ENCODE results near the gene XCL1.
"Not testable (repeated sequence)": the region's sequence is repeated elsewhere in the genome, so short reads cannot be mapped to it uniquely, and the experiment has no call there.

The XCL1 gene

DNA sequence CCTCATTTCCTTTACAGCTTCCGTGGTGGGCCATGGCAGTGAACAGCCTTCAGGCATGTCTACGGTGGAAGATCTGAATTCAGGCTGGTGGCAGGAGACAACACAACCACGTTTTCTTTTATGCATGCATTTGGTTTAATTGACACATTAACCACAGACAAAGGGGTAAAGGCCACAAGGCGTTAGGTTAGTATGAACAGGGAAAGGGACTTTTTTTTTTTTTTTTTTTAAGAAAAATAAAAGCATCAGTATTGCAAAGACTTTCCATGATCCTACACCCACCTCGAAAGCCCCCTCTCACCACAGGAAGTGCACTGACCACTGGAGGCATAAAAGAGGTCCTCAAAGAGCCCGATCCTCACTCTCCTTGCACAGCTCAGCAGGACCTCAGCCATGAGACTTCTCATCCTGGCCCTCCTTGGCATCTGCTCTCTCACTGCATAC, at the start of gene XCL1:
Gene XCL1 (plus strand): TSS at position 361 of the 444 bp plus-strand sequence. CDS start 33 bp downstream, at position 394.
- DNase-seq, result not testable (repeated sequence)

DNA sequence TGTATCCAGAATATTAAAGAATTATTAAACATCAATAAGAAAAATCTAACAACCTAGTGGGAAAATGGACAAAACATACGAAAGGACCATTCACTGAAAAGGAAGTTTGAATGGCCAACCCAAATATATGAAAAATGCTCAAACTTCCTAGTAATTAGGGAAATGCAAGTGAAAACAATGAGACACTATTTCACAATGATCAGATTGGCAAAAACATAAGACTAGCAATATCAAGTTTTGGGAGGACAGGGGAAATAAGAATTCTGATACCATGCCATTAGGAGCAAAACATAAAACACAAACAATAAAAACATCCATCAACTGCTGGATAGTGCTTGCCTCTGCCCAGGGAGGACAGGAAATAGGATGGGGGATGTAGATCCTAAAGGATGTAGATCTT, 46.9 kb upstream of the XCL1 start:
- DNase-seq, result no peak

- peak in 1 of 2 experiments; percentile 17 for DNase-seq
Observed at GRCh38 chr1:168531615-168532345, 44.6 kb upstream of the XCL1 start.

DNA sequence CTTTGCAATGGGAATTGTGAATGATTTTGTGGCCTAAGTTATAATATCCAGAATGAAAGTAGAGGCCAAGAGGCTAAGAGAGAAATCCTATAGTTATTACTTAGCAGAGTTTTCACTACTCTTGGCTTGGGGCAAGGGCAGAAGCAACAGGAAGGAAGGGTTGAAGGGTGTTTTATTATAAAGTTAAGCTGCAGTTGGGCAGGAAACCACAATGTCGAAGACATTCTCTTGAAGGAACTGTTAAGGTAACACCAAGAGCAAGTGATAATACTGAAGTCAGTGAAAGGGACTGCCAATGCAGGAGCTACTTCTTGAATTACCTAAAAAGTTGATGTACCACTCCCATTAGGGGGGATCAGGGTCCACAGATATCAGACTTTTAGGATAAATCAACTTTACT, 40.9 kb upstream of the XCL1 start:
- DNase-seq, result no peak

DNA sequence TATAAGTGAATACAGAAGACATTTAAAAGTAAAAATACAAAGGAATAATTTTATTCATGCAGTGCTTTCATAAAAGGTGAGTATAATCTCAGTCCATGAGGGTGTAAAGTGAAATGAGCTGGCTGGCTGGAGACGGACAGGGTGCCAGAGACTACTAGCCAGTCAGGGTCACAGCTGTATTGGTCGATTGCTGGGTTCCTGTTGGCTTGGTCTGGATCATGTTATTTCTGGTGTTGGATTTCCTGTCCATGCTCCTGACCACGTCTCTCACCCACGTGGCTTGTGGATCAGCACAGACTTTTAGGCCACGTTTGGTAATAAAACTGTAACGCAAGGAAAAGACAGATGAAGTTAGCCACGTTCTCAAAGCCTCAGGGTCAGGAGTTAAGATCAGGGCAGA, 35.6 kb upstream of the XCL1 start:
- DNase-seq, result not testable (repeated sequence)

DNA sequence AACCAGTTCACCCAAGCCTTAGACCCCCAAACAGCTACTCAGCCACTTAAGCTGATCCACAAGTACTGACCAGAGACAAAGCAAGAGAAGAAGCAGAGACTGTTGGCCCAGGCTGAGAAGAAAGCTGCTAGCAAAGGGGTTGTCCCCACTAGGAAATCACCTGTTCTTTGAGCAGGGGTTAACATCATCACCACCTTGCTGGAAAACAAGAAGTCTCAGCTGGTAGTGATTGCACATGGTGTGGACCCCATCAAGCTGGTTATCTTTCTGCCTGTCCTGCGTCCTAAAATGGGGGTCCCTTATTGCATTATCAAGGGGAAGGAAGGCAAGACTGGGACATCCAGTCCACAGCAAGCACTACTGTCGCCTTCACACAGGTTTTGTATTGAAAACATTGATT, 33.4 kb upstream of the XCL1 start:
- not testable (repeated sequence) for DNase-seq

- DNase-seq, result not testable (repeated sequence)
Observed at GRCh38 chr1:168543840-168544498, 32.4 kb upstream of the XCL1 start, which contains the start of gene XCL2. TSS of gene XCL2 (minus strand) at chr1:168543997. CDS start at chr1:168543964, 33 bp downstream.

GRCh38 chr1:168545678-168546552, 30.5 kb upstream of the XCL1 start:
- peak in 1 of 2 experiments; percentile 55 for DNase-seq

DNA sequence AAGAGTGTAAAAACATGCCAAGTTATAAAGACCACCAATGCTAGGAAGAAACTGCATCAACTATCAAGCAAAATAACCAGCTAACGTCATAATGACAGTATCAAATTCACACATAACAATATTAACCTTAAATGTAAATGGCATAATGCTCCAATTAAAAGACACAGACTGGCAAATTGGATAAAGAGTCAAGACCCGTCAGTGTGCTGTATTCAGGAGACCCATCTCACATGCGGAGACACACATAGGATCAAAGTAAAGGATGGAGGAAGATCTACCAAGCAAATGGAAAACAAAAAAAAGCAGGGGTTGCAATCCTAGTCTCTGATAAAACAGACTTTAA, 29.9 kb upstream of the XCL1 start:
- DNase-seq, result not testable (repeated sequence)

GRCh38 chr1:168550971-168551370, 25.4 kb upstream of the XCL1 start:
- DNase-seq, result no peak

GRCh38 chr1:168551688-168552087, 24.7 kb upstream of the XCL1 start:
- no peak for DNase-seq

DNA sequence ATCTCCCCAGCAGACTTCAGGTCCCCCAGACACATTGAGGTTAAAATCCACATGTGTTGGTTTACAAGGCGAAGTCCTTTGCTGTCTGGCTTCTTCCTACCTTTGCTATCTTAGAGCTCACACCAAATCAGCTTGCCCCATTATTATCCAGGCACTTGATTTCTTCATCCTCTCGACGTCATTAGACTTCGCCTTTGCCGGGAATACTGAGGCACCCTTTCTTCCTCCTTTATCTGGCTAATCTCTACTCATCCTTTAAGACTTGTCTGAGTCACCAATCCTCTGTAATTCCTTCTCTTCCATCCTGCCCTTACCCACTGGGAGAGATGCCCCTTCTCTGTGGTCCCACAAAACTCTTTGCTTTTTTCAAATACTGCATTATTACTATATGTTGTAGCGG, 23.4 kb upstream of the XCL1 start:
- DNase-seq, result no peak

GRCh38 chr1:168553680-168554553, 22.5 kb upstream of the XCL1 start:
- no peak for DNase-seq

DNA sequence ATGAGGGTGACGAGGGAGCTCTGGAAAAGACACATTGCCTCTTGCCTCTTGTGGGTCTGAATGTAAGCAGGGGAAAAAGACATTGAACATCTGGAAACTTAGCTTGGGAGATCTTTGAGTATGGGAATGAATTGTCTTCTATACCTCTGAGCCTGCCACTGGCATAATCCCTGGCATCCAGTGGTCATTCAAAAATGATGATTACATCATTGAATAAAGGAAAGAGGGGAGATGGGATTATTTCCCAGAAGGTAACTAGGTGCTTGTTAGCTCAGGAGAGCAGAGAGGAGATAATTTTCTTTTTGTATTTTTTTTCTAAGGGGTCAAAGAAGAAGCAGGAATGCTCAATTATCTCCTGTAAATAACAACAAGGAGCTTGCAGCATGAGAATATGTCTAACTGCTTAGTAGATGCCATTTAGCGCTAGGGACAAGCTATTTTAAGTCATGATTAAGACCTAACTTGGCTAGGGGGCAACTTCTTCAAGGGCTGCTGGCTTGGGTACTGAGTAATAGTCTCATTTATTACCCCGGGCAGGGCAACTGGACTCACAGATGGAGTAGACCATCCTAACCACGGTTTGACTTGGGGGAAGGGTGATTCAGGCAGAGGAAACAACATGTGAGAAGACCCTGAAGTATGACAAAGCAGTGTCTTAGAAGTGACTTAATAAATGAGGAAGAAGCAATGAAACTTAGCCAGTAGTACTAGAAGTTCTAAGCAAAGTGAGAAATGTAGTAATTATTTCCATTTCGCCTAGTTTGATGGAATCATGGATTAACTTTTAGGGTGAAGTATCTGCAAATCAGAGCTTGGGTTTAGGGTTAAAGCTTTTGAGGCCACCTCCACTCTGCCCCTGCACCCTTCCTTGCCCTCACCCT, 21.6 kb upstream of the XCL1 start:
- no peak for DNase-seq

DNA sequence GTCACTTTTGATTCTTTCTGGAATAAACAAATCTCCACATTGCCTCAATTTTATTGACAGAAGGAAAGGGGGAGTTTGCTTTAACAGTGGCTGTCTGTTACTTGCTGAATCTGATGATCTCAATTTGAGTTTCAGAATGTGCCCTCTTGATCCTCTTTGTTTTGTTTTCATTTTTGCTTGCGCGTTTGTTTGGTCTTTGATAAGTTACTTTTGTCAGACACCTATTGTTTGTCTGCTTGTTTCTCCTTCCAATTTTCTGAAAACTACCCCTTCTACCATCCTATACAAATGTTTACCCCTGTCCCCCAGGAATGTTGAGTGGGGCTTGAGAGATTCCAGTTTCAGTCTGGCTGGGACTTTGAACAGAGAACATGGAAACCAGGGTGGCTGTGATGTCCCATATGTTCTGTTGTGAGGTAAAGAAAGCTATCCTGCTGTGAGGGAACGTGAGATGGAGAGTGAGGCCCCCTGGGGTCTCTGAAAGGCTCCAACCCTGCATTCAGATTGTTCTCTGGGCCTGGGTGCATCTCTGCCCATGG, 20.8 kb upstream of the XCL1 start:
- DNase-seq, result no peak

DNA sequence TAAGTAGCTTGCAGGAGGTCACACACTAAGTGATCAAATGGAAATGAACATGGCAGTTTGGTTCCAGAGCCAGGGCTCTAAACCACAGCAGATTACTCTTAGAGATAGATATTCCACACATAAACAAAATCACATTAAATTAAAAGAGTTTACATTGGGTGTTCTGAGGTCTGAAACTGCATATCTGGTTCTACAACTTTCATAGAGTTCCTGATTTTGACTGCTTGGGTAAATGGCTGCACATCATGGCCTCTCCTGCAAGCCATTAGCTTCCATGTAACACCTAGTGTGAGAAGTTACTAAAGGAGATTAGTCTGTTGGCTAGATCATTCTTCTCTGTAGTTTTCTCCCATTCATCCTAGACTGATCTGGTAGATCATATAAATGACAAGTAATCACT, 19.8 kb upstream of the XCL1 start:
- no peak for DNase-seq

DNA sequence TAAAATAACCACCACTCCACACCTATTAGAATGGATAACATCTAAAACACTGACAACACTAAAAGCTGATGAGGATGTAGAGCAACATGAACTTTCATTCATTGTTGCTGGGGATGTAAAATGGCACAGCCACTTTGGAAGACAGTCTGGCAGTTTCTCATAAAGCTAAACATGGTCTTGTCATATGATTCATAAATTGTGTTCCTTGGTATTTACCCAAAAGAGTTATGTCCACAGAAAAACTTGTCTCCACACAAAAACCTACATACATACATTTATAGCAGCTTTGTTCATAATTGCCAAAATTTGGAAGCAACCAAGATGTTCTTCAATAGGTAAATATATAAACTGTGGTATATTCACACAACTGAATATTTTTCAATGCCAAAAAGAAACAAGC, 16.0 kb upstream of the XCL1 start:
- no peak for DNase-seq

GRCh38 chr1:168561989-168562388, 14.4 kb upstream of the XCL1 start:
- DNase-seq, result no peak

DNA sequence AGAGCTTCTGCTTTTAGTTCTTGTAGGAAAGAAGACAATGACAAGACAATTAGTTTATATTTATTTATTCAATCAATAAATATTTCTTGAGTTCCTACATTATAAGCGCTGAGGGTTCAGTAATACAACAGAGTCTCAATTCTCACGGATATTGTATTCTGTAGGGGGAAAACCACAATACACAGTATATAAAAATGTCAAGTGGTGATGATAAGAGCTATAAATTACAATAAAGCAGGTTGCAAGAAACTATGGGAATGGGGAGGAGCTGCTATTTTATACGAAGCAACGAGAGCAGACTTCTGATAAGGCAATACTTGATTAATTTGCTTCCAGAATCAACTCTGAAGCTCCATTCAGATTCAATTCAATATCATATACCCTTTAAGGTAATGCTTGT, 10.6 kb upstream of the XCL1 start:
- no peak for DNase-seq

- no peak for DNase-seq
Observed at GRCh38 chr1:168567007-168567406, 9.4 kb upstream of the XCL1 start.

GRCh38 chr1:168567568-168567967, 8.8 kb upstream of the XCL1 start:
- no peak for DNase-seq

Measured in NCI-H2081 (cell line).